ENCODE results near the gene TEAD2. TPM values are rescaled to one million over a fixed set of nuclear protein-coding genes. Genes with fewer than 3 reads are reported as not detected.
A peak's percentile ranks its signal among the peaks of the same experiment; 100 is the strongest.

The TEAD2 gene
- total RNA-seq, 2 experiments from 2014 or later = not detected

DNA sequence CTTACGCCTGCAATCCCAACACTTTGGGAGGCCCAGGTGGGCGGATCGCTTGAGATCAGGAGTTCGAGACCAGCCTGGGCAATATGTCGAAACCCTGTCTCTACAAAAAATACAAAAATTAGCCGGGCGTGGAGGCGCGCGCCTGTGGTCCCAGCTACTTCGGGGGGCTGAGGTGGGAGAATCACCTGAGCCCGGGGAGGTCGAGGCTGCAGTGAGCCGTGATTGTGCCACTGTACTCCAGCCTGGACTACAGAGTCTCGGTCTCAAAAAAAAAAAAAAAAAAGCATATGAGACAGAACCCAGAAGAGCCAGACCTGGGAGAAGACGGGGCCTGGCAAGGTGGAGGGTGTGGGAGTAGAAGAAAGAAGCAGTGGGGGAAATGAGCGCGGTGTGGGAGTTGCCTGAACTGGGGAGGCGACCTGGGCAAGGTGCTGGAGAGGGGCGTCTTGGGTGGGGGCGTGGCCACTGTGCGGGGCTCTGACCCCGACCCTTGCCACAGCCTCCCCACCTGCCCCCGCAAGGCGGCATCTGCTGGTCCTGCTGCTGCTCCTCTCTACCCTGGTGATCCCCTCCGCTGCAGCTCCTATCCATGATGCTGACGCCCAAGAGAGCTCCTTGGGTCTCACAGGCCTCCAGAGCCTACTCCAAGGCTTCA is 2.0 kb upstream of the TEAD2 start:
- Mint-ChIP-seq H3K27ac (no peak overlapping the region), H3K4me1 (peaks cover 6% of the 10 kb centered on the region), H3K27me3 (peaks cover 7% of the 10 kb centered on the region), H3K36me3 (no peaks in the 10 kb centered on the region), H3K4me3 (peak overlapping the region; percentile 25), H3K9me3 (no peaks in the 10 kb centered on the region)
- no peak for DNase-seq

DNA sequence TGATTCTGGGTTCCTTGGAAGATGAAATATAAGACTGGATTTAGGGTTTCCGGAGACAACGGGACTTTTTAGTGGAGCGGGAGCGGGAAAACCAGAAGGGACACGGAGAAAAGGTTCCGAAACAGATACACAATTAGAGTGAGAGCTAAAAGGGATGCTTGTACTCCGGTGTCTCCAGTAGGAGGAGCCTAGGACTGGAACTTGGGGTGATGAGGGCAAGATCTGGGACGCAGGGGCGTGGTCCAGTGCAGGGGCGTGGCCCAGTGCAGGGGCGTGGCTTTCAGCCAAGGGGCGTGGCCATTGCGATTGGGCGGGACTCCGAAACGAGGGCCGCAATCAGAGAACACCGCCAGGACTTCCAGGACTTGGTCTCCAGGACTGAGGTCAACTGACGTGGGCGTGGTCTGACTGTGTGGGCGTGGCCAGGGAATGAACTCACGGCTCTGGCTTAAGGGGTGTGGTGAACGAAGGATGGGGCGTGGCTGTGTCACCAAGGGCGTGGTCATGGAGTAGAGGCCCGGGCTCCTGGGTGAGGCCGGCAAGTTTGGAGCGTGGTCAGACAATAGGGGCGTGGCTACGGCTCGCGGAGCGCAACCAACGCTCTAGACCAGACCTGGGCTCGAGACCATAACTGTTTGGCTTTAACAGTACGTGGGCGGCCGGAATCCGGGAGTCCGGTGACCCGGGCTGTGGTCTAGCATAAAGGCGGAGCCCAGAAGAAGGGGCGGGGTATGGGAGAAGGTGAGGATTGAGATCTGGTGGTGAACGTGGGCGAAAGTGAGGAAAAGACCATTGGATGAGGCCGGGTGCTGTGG is 1.3 kb upstream of the TEAD2 start, which contains the start of gene DKKL1:
TSS of gene DKKL1 (plus strand) at position 610 of the 815 bp plus-strand sequence. CDS start at position 732, 122 bp downstream.
- Mint-ChIP-seq H3K9me3 (no peaks in the 10 kb centered on the region), H3K4me1 (peaks cover 6% of the 10 kb centered on the region), H3K27me3 (peaks cover 7% of the 10 kb centered on the region), H3K4me3 (peak within 1 kb of the TSS; percentile 25), H3K36me3 (no peaks in the 10 kb centered on the region), H3K27ac (no peak within 1 kb of the TSS)
- DNase-seq = peak; percentile 81

DNA sequence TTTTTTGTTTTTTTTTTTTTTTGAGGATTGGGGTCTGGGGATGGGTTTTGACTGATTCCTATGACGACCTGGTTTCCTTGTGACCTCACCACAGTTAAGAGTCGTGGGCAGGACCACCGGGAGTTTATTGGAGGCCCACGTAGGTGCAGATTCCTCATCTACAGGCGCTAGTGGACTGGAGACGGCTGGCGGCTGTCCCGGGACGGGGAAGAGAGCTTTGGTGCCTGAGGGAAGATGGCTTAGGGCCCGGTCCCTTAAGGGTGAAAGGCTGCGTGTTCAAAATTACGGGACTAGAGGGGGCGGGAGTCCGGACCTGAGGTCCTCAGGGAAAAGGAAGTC is 682 bp upstream of the TEAD2 start:
- Mint-ChIP-seq H3K9me3 (no peaks in the 10 kb centered on the region), H3K27me3 (peaks cover 7% of the 10 kb centered on the region), H3K36me3 (no peaks in the 10 kb centered on the region), H3K4me1 (peaks cover 6% of the 10 kb centered on the region), H3K4me3 (no peak overlapping the region), H3K27ac (no peak overlapping the region)
- DNase-seq = no peak

DNA sequence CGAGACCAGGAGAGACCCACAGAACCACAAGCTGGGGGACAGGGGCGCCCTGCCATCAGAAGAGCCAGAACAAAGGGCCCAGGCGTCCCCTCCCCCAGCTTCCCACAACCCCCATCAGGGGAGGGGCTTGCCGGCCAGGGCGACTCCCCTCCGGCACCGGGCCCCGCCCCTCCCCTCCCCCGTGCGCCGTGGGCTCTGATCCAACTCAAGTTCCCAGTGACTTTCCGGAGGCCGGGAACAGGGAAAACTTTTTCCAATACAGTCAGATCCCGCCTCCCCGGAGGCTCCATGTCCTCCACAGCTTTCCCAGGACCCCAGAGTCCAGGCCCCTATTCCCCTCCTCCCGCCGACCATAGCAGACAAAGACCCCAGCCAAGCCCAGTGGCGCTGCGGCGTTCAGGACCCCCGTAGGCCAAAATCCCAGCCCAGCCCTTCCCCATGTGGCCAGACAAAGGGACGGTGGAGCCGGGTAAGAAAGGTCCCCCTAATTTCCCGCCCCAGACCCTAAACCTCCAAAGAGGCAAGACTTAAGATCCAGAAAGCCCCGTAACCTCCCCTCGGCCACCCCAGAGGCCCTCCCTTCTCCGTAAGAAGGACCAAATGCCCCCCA is 673 bp downstream of the TEAD2 start:
- Mint-ChIP-seq H3K27me3 (peaks cover 6% of the 10 kb centered on the region), H3K4me1 (peaks cover 6% of the 10 kb centered on the region), H3K4me3 (peak overlapping the region; percentile 53), H3K27ac (no peak overlapping the region), H3K9me3 (no peaks in the 10 kb centered on the region), H3K36me3 (no peaks in the 10 kb centered on the region)
- no peak for DNase-seq

DNA sequence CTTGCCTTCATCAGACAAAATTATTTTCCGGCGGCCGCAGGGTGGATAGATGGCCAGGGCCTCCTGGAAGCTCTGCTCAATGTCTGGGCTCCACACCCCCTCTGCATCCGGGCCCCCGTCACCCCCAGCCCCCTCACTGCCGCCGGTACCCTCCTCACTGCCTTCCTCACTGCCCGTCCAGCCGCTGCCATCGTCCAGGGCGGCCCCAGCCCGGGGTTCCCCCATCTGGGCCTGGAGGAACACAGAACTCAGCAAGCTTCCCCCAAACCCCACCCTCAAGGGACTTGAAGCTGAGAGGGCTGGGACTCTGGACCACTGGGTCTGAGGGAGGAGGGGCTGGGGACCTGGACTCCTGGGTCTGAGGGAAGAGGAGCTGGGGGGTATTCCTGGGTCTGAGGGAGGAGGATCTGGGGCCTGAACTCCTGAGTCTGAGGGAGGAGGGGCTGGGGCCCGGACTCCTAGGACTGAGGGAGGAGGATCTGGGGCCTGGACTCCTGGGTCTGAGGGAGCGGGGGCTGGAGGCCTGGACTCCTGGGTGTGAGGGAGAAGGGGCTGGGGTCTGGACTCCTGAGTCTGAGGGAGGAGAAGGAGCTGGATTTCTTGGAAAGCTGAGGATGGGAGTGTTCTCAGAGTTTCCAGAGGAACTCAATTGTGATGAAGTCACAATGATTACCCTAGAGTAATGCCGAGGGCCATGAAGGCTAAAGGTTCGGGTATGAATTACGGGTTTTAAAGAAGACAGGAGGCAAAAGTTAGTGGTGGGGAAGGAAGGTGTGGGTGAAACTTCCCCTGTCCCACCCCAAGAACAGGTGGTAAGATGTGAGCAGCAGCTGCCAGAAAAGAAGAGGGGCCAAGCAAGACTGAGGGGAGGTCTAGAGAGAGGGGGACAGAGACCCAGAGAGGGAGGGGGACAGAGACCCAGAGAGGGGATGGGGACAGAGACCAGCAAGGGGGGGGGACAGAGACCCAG is 2.1 kb downstream of the TEAD2 start:
- H3K4me3 Mint-ChIP-seq = no peak overlapping the region
- H3K27ac Mint-ChIP-seq = peak overlapping the region; percentile 30
- H3K36me3 Mint-ChIP-seq = no peaks in the 10 kb centered on the region
- peaks cover 16% of the 10 kb centered on the region for H3K4me1 Mint-ChIP-seq
- peaks cover 11% of the 10 kb centered on the region for H3K27me3 Mint-ChIP-seq
- no peaks in the 10 kb centered on the region for H3K9me3 Mint-ChIP-seq
- no peak for DNase-seq

DNA sequence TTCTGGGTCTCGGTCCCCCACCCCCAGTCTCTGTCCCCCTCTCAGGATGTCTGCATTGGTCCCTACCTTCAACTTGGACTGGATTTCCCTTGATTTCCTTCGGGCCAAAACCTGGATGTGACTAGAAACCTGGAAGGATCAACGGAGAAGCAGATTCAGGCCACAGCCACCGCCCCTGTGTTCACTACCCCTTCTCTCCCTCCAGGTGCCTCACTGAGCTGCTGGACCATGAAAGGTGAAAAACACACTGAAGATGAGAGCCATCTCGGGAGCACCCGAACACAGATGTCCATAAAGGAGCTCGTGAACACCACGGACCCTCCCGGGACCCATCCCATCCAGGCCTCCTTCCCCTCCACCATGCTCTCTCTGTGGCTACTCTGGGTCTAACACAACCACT is 5.0 kb downstream of the TEAD2 start:
- H3K9me3 Mint-ChIP-seq = no peaks in the 10 kb centered on the region
- peaks cover 11% of the 10 kb centered on the region for H3K27me3 Mint-ChIP-seq
- H3K27ac Mint-ChIP-seq = no peak overlapping the region

DNA sequence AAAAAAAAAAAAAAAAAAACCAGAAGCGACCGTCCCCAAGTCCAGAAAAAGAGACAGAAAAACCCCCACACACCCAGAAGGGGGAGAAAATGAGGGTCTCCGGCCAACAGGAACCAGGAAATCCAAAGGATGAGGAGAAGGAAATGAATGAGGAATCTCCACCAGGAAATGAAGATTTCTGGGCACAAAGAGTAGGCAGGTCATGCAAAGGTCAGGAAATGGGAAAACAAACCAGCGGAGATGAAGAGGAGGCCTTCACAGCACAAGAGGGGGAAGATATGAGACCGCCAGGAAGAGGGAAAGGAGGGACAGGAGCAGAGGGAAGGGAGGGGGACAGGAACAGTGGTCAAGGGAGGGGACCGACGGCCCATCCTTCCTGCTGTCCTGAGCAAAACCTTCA is 5.8 kb downstream of the TEAD2 start:
- no peak for DNase-seq
- Mint-ChIP-seq H3K9me3 (no peaks in the 10 kb centered on the region), H3K36me3 (no peaks in the 10 kb centered on the region), H3K4me1 (peaks cover 12% of the 10 kb centered on the region), H3K4me3 (no peak overlapping the region), H3K27ac (no peak overlapping the region), H3K27me3 (peaks cover 11% of the 10 kb centered on the region)

More for the DNA sequence above, 5.0 kb downstream of the TEAD2 start:
- no peak for DNase-seq
- H3K4me1 Mint-ChIP-seq = peaks cover 14% of the 10 kb centered on the region
- no peaks in the 10 kb centered on the region for H3K36me3 Mint-ChIP-seq
- H3K4me3 Mint-ChIP-seq = no peak overlapping the region

DNA sequence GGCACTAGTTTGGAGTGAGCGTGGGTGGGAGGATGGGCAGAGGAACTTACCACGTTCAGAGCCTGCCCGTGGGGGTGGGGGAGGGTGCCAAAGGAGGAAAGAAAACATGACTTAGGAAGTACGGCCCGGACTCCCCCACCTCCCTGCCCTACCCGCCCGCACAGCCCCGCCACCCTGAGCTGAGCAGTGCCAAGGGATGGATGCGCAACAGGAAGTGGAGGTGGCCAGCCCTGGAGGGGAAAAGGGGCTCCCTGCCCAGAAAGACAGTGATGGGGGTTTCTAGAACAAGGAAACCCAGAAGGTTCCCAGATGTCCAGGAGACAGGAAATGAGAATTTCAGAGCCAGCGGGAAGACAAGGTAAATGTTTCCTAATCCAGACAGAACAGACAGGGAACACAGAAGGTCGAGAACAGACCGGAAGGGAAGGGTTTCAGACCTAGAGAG is 6.3 kb downstream of the TEAD2 start:
- Mint-ChIP-seq H3K4me1 (peaks cover 12% of the 10 kb centered on the region), H3K9me3 (no peaks in the 10 kb centered on the region), H3K27ac (no peak overlapping the region), H3K4me3 (no peak overlapping the region), H3K36me3 (no peaks in the 10 kb centered on the region), H3K27me3 (peaks cover 11% of the 10 kb centered on the region)
- no peak for DNase-seq

DNA sequence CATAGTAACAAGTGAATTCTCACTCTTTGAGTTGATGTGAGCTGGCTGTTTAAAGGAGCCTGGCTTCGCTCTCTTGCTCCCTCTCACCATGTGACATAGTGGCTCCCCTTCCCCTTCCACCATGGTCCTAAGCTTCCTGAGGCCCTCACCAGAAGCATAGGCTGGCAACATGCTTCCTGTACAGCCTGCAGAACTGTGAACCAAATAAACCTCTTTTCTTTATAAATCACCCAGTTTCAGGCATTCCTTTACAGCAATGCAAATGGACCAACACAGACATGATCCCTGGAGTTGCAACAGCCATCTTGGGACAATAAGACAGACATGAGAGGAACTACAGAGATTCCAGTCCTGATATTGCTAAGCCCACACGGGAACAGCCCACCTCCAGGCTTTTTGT is 12.6 kb downstream of the TEAD2 start:
- no peaks in the 10 kb centered on the region for H3K27me3 Mint-ChIP-seq
- no peaks in the 10 kb centered on the region for H3K4me1 Mint-ChIP-seq
- H3K36me3 Mint-ChIP-seq = no peaks in the 10 kb centered on the region
- H3K27ac Mint-ChIP-seq = no peak overlapping the region
- no peak for DNase-seq
- H3K4me3 Mint-ChIP-seq = no peak overlapping the region
- no peaks in the 10 kb centered on the region for H3K9me3 Mint-ChIP-seq

DNA sequence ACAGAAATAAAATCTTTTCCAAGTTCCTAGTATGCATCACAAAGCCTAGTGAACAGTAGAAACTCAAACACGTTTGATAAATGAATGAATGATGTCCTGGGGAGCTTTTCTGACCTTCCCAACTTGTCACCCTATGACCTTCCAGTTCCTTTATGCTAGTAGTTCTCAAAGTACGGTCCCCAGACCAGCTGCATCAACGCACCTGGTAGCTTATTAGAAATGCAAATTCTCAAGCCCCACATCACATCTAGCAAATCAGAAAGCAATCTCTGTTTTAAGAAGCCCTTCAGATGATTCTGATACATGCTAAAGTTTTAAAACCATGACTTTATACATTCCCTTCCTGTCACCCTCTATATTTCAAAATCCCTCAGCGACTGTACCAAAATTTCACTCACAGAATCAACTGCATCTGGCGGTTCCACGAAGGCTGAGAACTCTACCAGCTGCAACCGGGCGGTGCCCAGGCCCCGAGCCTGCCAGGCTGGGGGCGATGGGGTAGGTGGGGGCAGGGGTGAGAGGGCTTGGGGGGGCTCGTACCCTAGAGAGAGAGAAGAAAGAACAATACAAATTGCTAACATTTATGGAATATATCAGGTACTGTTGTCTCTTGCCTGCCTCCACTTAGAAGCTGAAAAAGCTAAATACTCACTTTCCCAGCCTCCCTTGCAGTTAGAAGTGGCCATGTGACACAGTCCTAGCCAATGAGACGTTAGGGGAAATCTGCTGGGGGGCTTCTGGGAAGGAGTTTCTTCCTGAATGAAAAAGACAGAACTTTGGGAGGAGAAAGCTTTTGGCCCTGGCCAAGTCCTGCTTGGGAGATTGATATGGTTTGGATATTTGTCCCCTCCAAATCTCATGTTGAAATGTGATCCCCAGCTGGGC is 13.7 kb downstream of the TEAD2 start:
- no peaks in the 10 kb centered on the region for H3K9me3 Mint-ChIP-seq
- DNase-seq = no peak
- H3K27me3 Mint-ChIP-seq = no peaks in the 10 kb centered on the region
- H3K36me3 Mint-ChIP-seq = no peaks in the 10 kb centered on the region
- no peak overlapping the region for H3K4me3 Mint-ChIP-seq
- no peaks in the 10 kb centered on the region for H3K4me1 Mint-ChIP-seq
- H3K27ac Mint-ChIP-seq = no peak overlapping the region

DNA sequence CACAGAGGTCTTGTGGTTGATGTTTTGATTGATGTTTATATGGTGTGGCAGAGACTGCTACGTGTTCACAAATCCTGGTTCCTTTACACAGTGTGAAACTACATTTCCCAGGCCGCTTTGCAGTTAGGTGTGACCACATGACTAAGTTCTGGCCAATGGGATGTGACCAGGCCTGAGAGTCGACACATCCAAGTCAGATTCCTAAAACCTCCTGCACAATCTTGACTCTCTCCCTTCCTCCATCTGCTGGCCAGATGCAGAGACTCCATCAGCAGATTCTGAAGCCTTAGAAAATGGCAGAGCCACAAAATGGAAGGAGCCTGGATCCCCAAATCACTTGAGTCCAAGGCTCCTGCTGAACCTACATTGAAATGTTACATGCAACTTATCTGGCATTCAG is 14.4 kb downstream of the TEAD2 start:
- no peaks in the 10 kb centered on the region for H3K36me3 Mint-ChIP-seq
- DNase-seq = no peak
- H3K27me3 Mint-ChIP-seq = no peaks in the 10 kb centered on the region
- H3K4me1 Mint-ChIP-seq = peaks cover 2% of the 10 kb centered on the region
- no peak overlapping the region for H3K4me3 Mint-ChIP-seq
- no peaks in the 10 kb centered on the region for H3K9me3 Mint-ChIP-seq
- no peak overlapping the region for H3K27ac Mint-ChIP-seq

DNA sequence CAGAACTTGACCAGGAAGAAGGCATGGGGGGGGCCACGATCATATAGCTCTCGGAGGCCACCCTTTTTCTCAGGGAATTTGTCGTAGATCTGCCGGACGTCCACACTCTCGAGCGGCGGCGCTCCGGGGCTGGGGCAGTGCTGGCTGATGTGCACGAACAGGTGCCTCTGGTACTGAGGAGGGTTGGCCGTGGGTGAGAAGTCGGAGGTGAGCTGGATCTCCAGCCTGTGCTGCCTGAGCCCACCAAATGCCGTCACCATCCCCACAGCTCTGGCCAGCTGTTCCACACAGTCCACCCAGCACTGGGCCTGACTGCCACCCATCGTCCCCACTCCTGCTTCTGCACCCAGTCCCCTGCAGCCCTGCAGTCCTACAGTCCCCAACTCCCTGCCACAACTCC is 15.0 kb downstream of the TEAD2 start:
- DNase-seq = no peak
- H3K4me1 Mint-ChIP-seq = peaks cover 4% of the 10 kb centered on the region
- no peaks in the 10 kb centered on the region for H3K27me3 Mint-ChIP-seq
- H3K9me3 Mint-ChIP-seq = no peaks in the 10 kb centered on the region
- H3K4me3 Mint-ChIP-seq = no peak overlapping the region
- H3K27ac Mint-ChIP-seq = no peak overlapping the region
- no peaks in the 10 kb centered on the region for H3K36me3 Mint-ChIP-seq

DNA sequence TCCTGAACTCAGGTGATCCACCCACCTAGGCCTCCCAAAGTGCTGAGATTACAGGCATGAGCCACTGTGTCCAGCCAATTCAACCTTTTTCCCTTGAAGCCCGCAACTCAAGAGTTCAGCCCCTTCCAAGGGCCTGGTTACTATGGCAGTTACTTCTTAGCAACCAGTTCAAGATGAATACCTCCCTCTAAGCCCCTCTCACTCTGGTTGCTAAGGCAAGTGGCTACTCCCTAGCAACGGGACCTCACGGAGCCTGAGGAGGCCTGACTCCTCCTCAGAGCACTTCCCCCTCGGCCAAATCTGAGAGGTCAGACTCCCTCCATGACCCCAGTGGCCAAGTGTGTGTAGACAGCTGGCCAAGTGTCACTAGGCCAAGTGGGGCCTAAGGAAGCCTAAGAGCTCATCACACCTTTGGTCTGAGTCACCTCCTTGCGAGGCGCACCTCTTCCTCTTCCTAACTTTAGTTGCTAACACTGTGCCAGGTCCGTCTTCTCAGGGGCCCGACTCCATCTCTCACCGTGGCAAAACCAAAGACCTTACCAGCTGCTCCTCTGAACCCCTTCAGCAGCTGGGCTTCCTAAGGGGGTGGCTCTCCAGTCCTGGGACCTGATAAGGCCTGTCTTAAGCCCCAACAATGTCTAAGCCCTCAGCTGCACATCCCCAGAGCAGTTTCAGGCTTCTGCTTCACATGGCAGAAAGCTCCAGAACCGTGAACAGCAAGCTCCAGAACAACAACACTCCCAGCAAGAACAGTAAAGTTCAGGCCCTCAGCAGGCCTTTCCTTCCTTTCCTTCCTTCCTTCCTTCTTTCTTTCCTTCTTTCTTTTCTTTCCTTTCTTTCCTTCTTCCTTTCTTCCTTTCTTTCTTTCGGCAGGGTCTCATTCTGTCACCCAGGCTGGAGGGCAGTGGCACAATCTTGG is 17.5 kb downstream of the TEAD2 start:
- Mint-ChIP-seq H3K4me1 (peaks cover 10% of the 10 kb centered on the region), H3K4me3 (no peak overlapping the region), H3K27ac (no peak overlapping the region), H3K9me3 (no peaks in the 10 kb centered on the region), H3K27me3 (no peaks in the 10 kb centered on the region), H3K36me3 (peaks cover 7% of the 10 kb centered on the region)
- DNase-seq = no peak

Measured in activated naive CD8-positive, alpha-beta T cell treated with anti-CD3 and anti-CD28 coated beads for 36 hours (primary cell).